Mesendoderm (in vitro differentiated cells): ENCODE results near the gene RPGRIP1.
A peak's percentile ranks its signal among the peaks of the same experiment; 100 is the strongest.

Source experiments
- DNase-seq: peaks from one replicate; pipeline ENCODE4 v3.0.0; 2013
- H2AK5ac ChIP-seq: 2 replicates; pipeline ENCODE4 v1.6.1; 2013; ENCODE audit warnings: low read length, inconsistent platforms
- H2BK120ac ChIP-seq: 2 replicates; pipeline ENCODE4 v1.6.1; 2013; ENCODE audit warnings: low read depth, mild to moderate bottlenecking, low read length, moderate library complexity, mixed read lengths
- H2BK15ac ChIP-seq: replicated peaks from 2 replicates; pipeline ENCODE4 v1.6.1; 2013; ENCODE audit warnings: low read depth, mild to moderate bottlenecking, moderate library complexity
- H2BK5ac ChIP-seq: 2 replicates; pipeline ENCODE4 v1.6.1; 2013; ENCODE audit warnings: low read length, inconsistent platforms
- H3K18ac ChIP-seq: 2 replicates; pipeline ENCODE4 v1.6.1; 2013; ENCODE audit warnings: mild to moderate bottlenecking, low read length, mixed read lengths
- H3K23ac ChIP-seq: one replicate; pipeline ENCODE4 v1.6.1; 2013; ENCODE audit warnings: low read length
- H3K27ac ChIP-seq: 2 replicates; pipeline ENCODE4 v1.5.1; 2013; ENCODE audit warnings: low read depth, mild to moderate bottlenecking, inconsistent platforms, low read length, moderate library complexity
- H3K27me3 ChIP-seq: 2 replicates; pipeline ENCODE4 v1.6.1; 2013; ENCODE audit warnings: low read length, control low read depth, mild to moderate bottlenecking, inconsistent platforms; ENCODE audit not compliant: insufficient read depth, poor library complexity
- H3K36me3 ChIP-seq: 2 replicates; pipeline ENCODE4 v1.6.1; 2013; ENCODE audit warnings: low read length, inconsistent platforms; ENCODE audit not compliant: control insufficient read depth, insufficient read depth
- H3K4ac ChIP-seq: one replicate; pipeline ENCODE4 v1.6.1; 2013; ENCODE audit warnings: low read depth, mild to moderate bottlenecking, low read length, moderate library complexity
- H3K4me1 ChIP-seq: 2 replicates; pipeline ENCODE4 v1.6.1; 2013; ENCODE audit warnings: low read depth, low read length, inconsistent platforms; ENCODE audit not compliant: control insufficient read depth
- H3K4me2 ChIP-seq: 2 replicates; pipeline ENCODE4 v1.6.1; 2013; ENCODE audit warnings: low read length
- H3K4me3 ChIP-seq: 2 replicates; pipeline ENCODE4 v1.5.1; 2013; ENCODE audit warnings: mild to moderate bottlenecking, low read length
- H3K56ac ChIP-seq: one replicate; pipeline ENCODE4 v1.6.1; 2013; ENCODE audit warnings: low read length
- H3K79me1 ChIP-seq: 2 replicates; pipeline ENCODE4 v1.6.1; 2013; ENCODE audit warnings: low read length, inconsistent platforms
- H3K79me2 ChIP-seq: 2 replicates; pipeline ENCODE4 v1.6.1; 2013; ENCODE audit warnings: mild to moderate bottlenecking, low read length; ENCODE audit not compliant: control insufficient read depth, insufficient read depth
- H3K9ac ChIP-seq: 2 replicates; pipeline ENCODE4 v1.6.1; 2013; ENCODE audit warnings: low read length, inconsistent platforms
- H4K5ac ChIP-seq: one replicate; pipeline ENCODE4 v1.6.1; 2013; ENCODE audit warnings: low read length
- H4K8ac ChIP-seq: one replicate; pipeline ENCODE4 v1.6.1; 2013; ENCODE audit warnings: low read depth, mild to moderate bottlenecking, control low read depth, low read length, moderate library complexity
- WGBS: extraction: QIAGEN DNeasy Blood & Tissue Kit; methylation state at CpG from one replicate; pipeline ENCODE4 v1.1.7; 2013; ENCODE audit warnings: low lambda C conversion rate, missing lambda C conversion rate; ENCODE audit not compliant: insufficient coverage; ENCODE audit errors: extremely low coverage; 5-methylcytosine and 5-hydroxymethylcytosine counted together

RPGRIP1 gene

GRCh38 chr14:21256539-21257393, 23.1 kb upstream of the RPGRIP1 start:
- Histone ChIP-seq H2BK15ac (no peak overlapping the region), H3K18ac (no peak overlapping the region), H3K27me3 (no peaks in the 10 kb centered on the region), H2BK120ac (no peak overlapping the region), H3K36me3 (peaks cover 3% of the 10 kb centered on the region), H3K4me2 (no peak overlapping the region), H3K4me1 (no peaks in the 10 kb centered on the region), H3K4ac (no peak overlapping the region), H3K79me1 (no peaks in the 10 kb centered on the region), H3K56ac (no peak overlapping the region), H3K27ac (no peak overlapping the region), H3K9ac (peak overlapping the region; percentile 10), H2BK5ac (no peak overlapping the region), H4K8ac (no peak overlapping the region), H2AK5ac (no peak overlapping the region), H3K4me3 (no peak overlapping the region), H3K79me2 (peaks cover 90% of the 10 kb centered on the region), H3K23ac (no peak overlapping the region), H4K5ac (no peak overlapping the region)
- WGBS: no CpG with 5 or more reads among the region's 10 CpGs
- DNase-seq: no peak

DNA sequence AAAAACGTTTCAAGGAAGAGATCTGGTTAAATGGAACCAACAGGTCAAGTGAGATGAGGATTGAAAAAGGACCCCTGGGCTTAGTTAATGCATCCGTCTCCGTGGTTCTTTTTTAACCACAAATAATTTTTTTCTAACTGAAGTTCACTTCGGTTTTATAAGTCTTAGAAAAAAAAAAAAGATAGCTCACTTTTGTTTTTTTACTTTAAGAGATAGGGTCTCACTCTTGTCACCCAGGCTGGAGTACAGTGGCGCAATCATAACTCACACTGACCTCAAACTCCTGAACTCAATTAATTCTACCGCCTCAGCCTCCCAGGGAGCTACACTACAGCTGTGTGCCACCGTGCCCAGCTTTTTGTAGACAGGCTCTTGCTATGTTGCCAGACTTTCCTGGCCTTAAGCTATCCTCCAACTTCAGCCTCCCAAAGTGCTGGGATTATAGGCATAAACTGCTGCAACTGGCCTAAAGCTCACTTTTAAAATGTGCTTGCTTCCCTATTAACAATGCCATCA, 22.4 kb upstream of the RPGRIP1 start:
- H3K4me1 ChIP-seq: no peaks in the 10 kb centered on the region
- no peak for DNase-seq

GRCh38 chr14:21258005-21258888, 21.6 kb upstream of the RPGRIP1 start:
- Histone ChIP-seq H2AK5ac (no peak overlapping the region), H3K4me2 (no peak overlapping the region), H4K8ac (no peak overlapping the region), H3K79me2 (peaks cover 88% of the 10 kb centered on the region), H3K4ac (no peak overlapping the region), H2BK15ac (no peak overlapping the region), H3K4me3 (no peak overlapping the region), H3K4me1 (no peaks in the 10 kb centered on the region), H3K79me1 (no peaks in the 10 kb centered on the region), H3K9ac (no peak overlapping the region), H2BK5ac (no peak overlapping the region), H3K36me3 (peaks cover 6% of the 10 kb centered on the region), H3K27me3 (no peaks in the 10 kb centered on the region), H3K27ac (no peak overlapping the region), H2BK120ac (no peak overlapping the region), H4K5ac (no peak overlapping the region), H3K18ac (no peak overlapping the region), H3K56ac (no peak overlapping the region), H3K23ac (no peak overlapping the region)
- no CpG with 5 or more reads among the region's 10 CpGs for WGBS
- no peak for DNase-seq

More for the DNA sequence above, 22.4 kb upstream of the RPGRIP1 start:
- no CpG with 5 or more reads among the region's 7 CpGs for WGBS
- no peak overlapping the region for H3K4me2 ChIP-seq
- H2AK5ac ChIP-seq: no peak overlapping the region
- H3K23ac ChIP-seq: no peak overlapping the region
- no peaks in the 10 kb centered on the region for H3K27me3 ChIP-seq
- no peaks in the 10 kb centered on the region for H3K79me1 ChIP-seq
- no peak overlapping the region for H3K56ac ChIP-seq
- H3K4me3 ChIP-seq: no peak overlapping the region
- H2BK5ac ChIP-seq: no peak overlapping the region
- no peak overlapping the region for H2BK120ac ChIP-seq
- H3K4ac ChIP-seq: no peak overlapping the region
- H3K27ac ChIP-seq: peak overlapping the region; percentile 35
- no peak overlapping the region for H3K9ac ChIP-seq
- H3K36me3 ChIP-seq: peaks cover 5% of the 10 kb centered on the region
- H3K18ac ChIP-seq: no peak overlapping the region
- H4K5ac ChIP-seq: no peak overlapping the region
- H3K79me2 ChIP-seq: peaks cover 90% of the 10 kb centered on the region
- peak overlapping the region; percentile 39 for H4K8ac ChIP-seq
- no peak overlapping the region for H2BK15ac ChIP-seq

DNA sequence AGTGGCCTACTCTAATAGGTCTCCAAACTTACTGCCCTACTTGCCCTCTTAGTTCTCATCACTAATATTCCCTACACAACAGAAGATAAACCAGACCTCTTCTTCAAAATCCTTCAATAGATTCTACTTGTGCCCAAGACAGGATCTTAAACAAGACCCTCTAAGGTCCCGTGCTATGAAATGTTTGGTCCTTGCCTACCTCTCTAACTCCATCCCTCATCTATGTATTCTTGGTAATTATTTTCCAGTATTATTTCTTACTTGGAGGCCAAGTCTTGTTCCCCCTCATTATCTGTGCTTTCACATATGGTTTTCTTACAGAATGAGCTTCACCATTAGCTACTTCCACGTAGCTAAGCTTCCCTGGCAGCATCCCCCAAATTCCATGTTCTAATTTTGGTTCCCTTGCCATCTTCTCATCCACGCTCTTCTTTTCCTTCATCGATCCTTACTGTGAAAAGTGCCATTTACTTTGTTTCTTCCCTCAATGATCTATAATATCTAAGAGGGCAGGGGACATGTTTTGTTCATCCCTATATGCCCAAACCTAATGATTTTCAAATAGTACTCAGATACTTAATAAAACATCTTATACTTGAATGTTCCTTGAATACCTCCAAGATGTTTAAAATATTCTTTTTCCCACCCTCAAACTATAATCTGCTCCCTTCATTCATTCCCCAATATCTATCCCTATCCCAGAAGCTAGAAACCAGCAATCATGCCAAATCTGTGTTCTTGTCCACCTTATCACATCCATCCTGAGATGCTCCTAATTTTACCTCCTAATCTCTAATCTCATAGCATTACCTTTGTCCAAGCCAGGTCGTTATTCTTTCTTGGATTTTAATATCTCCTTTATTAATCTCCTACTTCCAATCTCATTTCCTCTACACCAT, 20.7 kb upstream of the RPGRIP1 start:
- H3K56ac ChIP-seq: no peak overlapping the region
- no peaks in the 10 kb centered on the region for H3K27me3 ChIP-seq
- H2BK15ac ChIP-seq: no peak overlapping the region
- no peak overlapping the region for H3K18ac ChIP-seq
- H3K79me1 ChIP-seq: no peaks in the 10 kb centered on the region
- H3K4me3 ChIP-seq: no peak overlapping the region
- H3K36me3 ChIP-seq: peaks cover 8% of the 10 kb centered on the region
- peaks cover 90% of the 10 kb centered on the region for H3K79me2 ChIP-seq
- H4K8ac ChIP-seq: no peak overlapping the region
- H3K4me1 ChIP-seq: no peaks in the 10 kb centered on the region
- H2BK5ac ChIP-seq: no peak overlapping the region
- WGBS: 100% methylated on average over 1 of the region's 5 CpGs
- H3K4me2 ChIP-seq: no peak overlapping the region
- H4K5ac ChIP-seq: no peak overlapping the region
- no peak overlapping the region for H2AK5ac ChIP-seq
- H3K23ac ChIP-seq: no peak overlapping the region
- no peak overlapping the region for H3K9ac ChIP-seq
- DNase-seq: no peak
- H2BK120ac ChIP-seq: no peak overlapping the region
- no peak overlapping the region for H3K27ac ChIP-seq
- H3K4ac ChIP-seq: no peak overlapping the region

GRCh38 chr14:21261824-21262223, 18.1 kb upstream of the RPGRIP1 start:
- Histone ChIP-seq H3K27ac (no peak overlapping the region), H2BK5ac (no peak overlapping the region), H3K36me3 (peaks cover 8% of the 10 kb centered on the region), H3K4me2 (no peak overlapping the region), H3K4me1 (no peaks in the 10 kb centered on the region), H3K9ac (no peak overlapping the region), H2AK5ac (no peak overlapping the region), H3K27me3 (no peaks in the 10 kb centered on the region), H2BK15ac (no peak overlapping the region), H3K18ac (no peak overlapping the region), H2BK120ac (no peak overlapping the region), H3K23ac (no peak overlapping the region), H3K79me2 (peaks cover 90% of the 10 kb centered on the region), H4K8ac (no peak overlapping the region), H3K4me3 (no peak overlapping the region), H4K5ac (no peak overlapping the region), H3K56ac (no peak overlapping the region), H3K79me1 (no peaks in the 10 kb centered on the region), H3K4ac (no peak overlapping the region)
- WGBS: no CpG with 5 or more reads among the region's 1 CpG
- DNase-seq: no peak
